GM18909 (cell line): ENCODE data around the gene LTBR.
"Not testable (repeated sequence)": the region's sequence is repeated elsewhere in the genome, so short reads cannot be mapped to it uniquely, and the experiment has no call there.

Source experiments
- ATAC-seq: cut with Tn5 transposase; IDR thresholded peaks from one replicate; pipeline ENCODE4 v1.9.1; 2021; ENCODE audit warnings: mild to moderate bottlenecking; ENCODE audit not compliant: unreplicated experiment, poor library complexity

Gene LTBR

GRCh38 chr12:6383572-6384498 lies at the start of gene LTBR:
Gene LTBR (plus strand): TSS chr12:6384162. CDS start chr12:6384359, 197 bp downstream.
- ATAC-seq: no peak

- ATAC-seq: no peak
These were observed 49.6 kb upstream of the LTBR start for GRCh38 chr12:6334359-6334758.

- no peak for ATAC-seq
These were observed 49.0 kb upstream of the LTBR start for GRCh38 chr12:6334940-6335450.

- peak; percentile 70 for ATAC-seq
These were observed 48.4 kb upstream of the LTBR start for GRCh38 chr12:6335451-6336078.

- ATAC-seq: peak; percentile 30
These were observed 47.7 kb upstream of the LTBR start for GRCh38 chr12:6336079-6336888.

- no peak for ATAC-seq
These were observed 46.8 kb upstream of the LTBR start for GRCh38 chr12:6336889-6337853.

GRCh38 chr12:6337958-6338433 lies 46.0 kb upstream of the LTBR start:
- ATAC-seq: no peak

- not testable (repeated sequence) for ATAC-seq
These were observed 45.4 kb upstream of the LTBR start for GRCh38 chr12:6338536-6338935.

- ATAC-seq: no peak
These were observed 45.0 kb upstream of the LTBR start for GRCh38 chr12:6338955-6339354.

GRCh38 chr12:6340032-6340638 lies 43.8 kb upstream of the LTBR start:
- ATAC-seq: no peak

- no peak for ATAC-seq
These were observed 43.1 kb upstream of the LTBR start for GRCh38 chr12:6340745-6341416.

GRCh38 chr12:6341417-6342139 lies 42.4 kb upstream of the LTBR start, which contains the start of gene TNFRSF1A:
Gene TNFRSF1A (minus strand): TSS chr12:6342076. CDS start chr12:6341814, 262 bp downstream.
- no peak for ATAC-seq

- ATAC-seq: no peak
These were observed 41.6 kb upstream of the LTBR start for GRCh38 chr12:6342140-6342889.

GRCh38 chr12:6343518-6343917 lies 40.4 kb upstream of the LTBR start:
- no peak for ATAC-seq

GRCh38 chr12:6344101-6344660 lies 39.8 kb upstream of the LTBR start:
- ATAC-seq: not testable (repeated sequence)

- no peak for ATAC-seq
These were observed 38.5 kb upstream of the LTBR start for GRCh38 chr12:6345319-6346091.
